ENCODE results near the gene SRCAP. TPM values are rescaled to one million over a fixed set of nuclear protein-coding genes. Genes with fewer than 3 reads are reported as not detected.
"Not testable (repeated sequence)": the region's sequence is repeated elsewhere in the genome, so short reads cannot be mapped to it uniquely, and the experiment has no call there.

Gene SRCAP
- total RNA-seq, 4 donors from 2014 or later = 15.9 to 40.4 (median 30.0) TPM

DNA sequence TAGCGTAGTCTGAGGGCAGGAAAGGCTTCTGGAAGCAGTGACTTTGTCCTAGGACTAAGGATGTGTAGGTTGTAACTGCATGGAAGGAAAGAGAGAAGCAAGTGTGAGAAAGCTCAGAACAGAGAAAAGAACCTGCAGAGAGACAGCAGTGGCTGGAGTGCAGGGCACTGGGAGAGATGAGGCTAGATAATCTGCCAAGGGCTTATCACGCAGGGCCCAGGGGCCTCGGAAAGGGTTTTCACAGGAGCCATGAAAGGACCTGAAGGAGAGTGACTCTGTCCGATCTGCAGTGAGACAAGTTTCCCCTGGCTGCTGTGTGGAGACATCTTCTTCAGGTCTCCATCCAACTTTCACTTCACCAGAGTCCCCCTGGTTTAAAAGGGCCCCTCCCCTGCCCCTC is 7.1 kb upstream of the SRCAP start:
- TF ChIP-seq CTCF (IDR thresholded peaks at IDR 0.05) = no peak
- ATAC-seq (ENCODE audit: low FRiP score) = no peak
- no peak for DNase-seq (ENCODE audit: low spot score)

- no peak for TF ChIP-seq CTCF (IDR thresholded peaks at IDR 0.05)
- DNase-seq (ENCODE audit: low spot score) (no peak), ATAC-seq (ENCODE audit: low FRiP score) (no peak)
Observed at GRCh38 chr16:30692396-30693064, 6.4 kb upstream of the SRCAP start.

DNA sequence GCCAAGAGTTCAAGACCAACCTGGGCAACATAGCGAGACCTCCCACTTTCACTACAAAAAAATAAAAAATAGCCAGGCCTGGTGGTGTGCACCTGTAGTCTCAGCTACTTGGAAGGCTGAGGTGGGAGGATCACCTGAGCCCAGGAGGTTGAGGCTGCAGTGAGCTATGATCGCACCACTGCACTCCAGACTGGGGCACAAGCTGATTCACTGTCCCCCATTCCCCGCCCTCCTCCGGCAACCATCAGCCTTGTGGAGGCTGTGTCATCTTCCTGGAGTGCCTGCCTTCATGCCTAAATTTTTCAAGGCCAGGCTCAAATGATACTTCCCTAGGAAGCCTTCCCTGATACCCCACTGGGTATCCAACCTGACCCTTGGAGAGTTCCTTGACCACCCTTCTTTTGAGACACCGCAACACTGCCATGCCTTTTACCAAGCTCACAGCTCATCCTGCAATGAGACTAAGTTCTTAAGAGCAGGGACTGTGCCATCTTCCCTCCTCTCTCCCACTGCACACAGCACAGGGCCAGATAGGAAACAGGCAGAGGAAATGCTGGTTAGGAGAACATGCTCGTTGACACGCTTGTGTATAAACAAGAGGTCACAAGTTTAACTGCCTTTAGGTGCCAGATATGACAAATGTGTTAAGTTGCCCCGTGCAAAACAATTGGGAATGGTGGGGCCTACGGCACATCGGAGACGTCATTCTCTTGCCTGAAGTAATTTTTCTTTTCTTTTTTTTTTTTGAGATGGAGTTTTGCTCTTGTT is 3.9 kb upstream of the SRCAP start:
- no peak for ATAC-seq (ENCODE audit: low FRiP score)

DNA sequence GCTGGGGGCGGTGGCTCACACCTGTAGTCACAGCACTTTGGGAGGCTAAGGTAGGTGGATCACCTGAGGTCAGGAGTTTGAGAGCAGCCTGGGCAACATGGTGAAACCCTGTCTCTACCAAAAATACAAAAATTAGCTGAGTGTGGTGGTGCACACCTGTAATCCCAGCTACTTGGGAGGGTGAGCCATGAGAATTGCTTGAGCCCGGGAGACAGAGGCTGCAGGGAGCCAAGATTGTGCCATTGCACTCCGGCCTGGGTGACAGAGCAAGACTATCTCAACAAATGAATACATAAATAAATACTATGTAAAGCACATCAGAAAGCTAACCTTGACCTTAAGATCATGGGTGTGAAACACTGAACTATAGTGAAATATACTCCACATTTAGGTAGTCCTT is 2.3 kb upstream of the SRCAP start:
- not testable (repeated sequence) for ATAC-seq (ENCODE audit: low FRiP score); DNase-seq (ENCODE audit: low spot score)

More for the DNA sequence above, 3.9 kb upstream of the SRCAP start:
- no peak for DNase-seq (ENCODE audit: low spot score)
- no peak for TF ChIP-seq CTCF (IDR thresholded peaks at IDR 0.05)

- TF ChIP-seq CTCF (IDR thresholded peaks at IDR 0.05) = no peak
- DNase-seq (ENCODE audit: low spot score) (no peak), ATAC-seq (ENCODE audit: low FRiP score) (peak; percentile 94)
Observed at GRCh38 chr16:30697264-30698138, 1.5 kb upstream of the SRCAP start.

DNA sequence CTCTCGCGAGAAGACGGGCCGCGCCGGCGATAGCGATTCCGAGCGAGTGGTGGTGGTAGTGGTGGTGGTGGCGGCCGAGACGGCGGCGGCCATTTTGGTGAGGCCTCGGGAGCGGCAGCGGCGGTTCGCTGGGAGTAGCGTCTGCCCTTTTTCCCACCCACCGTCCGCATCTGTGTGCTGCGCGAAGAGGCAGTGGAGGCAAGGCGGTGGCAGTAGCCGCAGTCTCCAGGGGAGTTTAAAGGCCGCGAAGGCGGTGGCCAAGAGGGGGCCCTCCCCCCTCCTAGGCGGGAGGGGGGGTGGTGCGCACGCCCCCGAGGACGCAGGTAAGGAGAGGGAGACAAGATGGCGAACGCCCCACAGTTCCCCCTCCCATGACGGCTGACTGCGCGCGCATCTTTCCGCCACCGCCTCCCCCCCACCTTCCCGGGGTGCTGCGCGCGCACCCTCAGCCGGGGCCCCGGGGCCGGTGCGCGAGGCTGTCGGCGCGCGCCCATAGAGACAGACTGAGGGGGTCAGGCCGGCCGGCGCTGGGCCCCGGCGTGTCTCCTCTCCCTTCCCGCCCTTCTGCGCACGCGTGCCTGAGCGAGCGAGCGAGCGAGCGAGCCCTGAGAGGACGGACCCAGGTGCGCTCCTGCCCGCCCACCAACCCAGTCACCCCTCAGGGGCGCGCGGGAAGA is 694 bp upstream of the SRCAP start:
- no peak for TF ChIP-seq CTCF (IDR thresholded peaks at IDR 0.05)
- DNase-seq (ENCODE audit: low spot score) = peak; percentile 94
- ATAC-seq (ENCODE audit: low FRiP score) = peak; percentile 86
